Subcutaneous abdominal adipose tissue (tissue), 5 donors: Measurements from ENCODE around the gene FBXW11.
A peak's percentile ranks its signal among the peaks of the same experiment; 100 is the strongest.
"Not testable (repeated sequence)": the region's sequence is repeated elsewhere in the genome, so short reads cannot be mapped to it uniquely, and the experiment has no call there.

ENCODE experiments used
- H3K27ac ChIP-seq: one replicate; pipeline ENCODE4 v1.7.0; 2013; ENCODE audit warnings: low read depth, mild to moderate bottlenecking, inconsistent platforms, low read length, moderate library complexity
- H3K27me3 ChIP-seq, 5 donors: one replicate each; pipeline ENCODE4 v1.7.0; 2013; ENCODE audit warnings: low read length in 5 of 5, inconsistent platforms in 1 of 5; ENCODE audit not compliant: control insufficient read depth in 5 of 5, insufficient read depth in 4 of 5
- H3K36me3 ChIP-seq, 5 donors: one replicate each; pipeline ENCODE4 v1.7.0; 2013; ENCODE audit warnings: low read length in 5 of 5; ENCODE audit not compliant: control insufficient read depth in 5 of 5, insufficient read depth in 5 of 5
- H3K4me1 ChIP-seq, 5 donors: one replicate each; pipeline ENCODE4 v1.7.0; 2013; ENCODE audit warnings: low read length in 5 of 5, mild to moderate bottlenecking in 3 of 5, moderate library complexity in 1 of 5; ENCODE audit not compliant: control insufficient read depth in 5 of 5, insufficient read depth in 5 of 5
- H3K4me3 ChIP-seq, 5 donors: one replicate each; pipeline ENCODE4 v1.7.0; 2013; ENCODE audit warnings: low read length in 5 of 5, low read depth in 1 of 5
- H3K9ac ChIP-seq, 5 donors: one replicate each; pipeline ENCODE4 v1.7.0; 2013; ENCODE audit warnings: low read length in 5 of 5, mild to moderate bottlenecking in 4 of 5, moderate library complexity in 3 of 5
- H3K9me3 ChIP-seq, 5 donors: one replicate each; pipeline ENCODE4 v1.7.0; 2013; ENCODE audit warnings: low read length in 5 of 5; ENCODE audit not compliant: control insufficient read depth in 5 of 5
- donor health status: healthy.
- donor health status: healthy.
- donor health status: healthy.
- donor health status: healthy.
- donor health status: healthy.

Gene FBXW11

DNA sequence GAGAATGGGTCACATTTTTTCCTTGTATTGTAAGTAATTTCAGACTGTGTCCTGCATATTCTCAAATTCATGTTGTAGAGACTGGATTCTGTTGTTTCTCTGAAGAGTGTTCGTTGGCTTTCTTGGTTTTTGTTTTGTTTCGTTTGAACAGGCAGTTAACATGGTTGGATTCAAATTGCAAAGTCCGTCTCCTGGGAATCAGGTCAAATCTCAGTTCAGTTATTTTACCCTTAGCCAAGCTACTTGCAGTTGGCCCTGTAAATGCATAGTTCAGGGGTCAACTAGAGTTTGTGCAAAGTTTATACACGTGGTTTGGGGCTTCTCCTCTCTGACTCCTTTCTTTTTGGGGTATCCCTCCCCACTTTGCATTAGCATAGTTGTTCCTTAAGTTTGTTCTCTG lies 21.7 kb upstream of the FBXW11 start:
- Histone ChIP-seq H3K4me3 (no peak overlapping the region), H3K9me3 (no peaks in the 10 kb centered on the region), H3K36me3 (no peaks in the 10 kb centered on the region), H3K9ac (no peak overlapping the region), H3K27ac (no peak overlapping the region), H3K4me1 (peaks cover 2 to 8% (median 6%) of the 10 kb centered on the region in 5 donors), H3K27me3 (no peaks in the 10 kb centered on the region)

- H3K9me3 ChIP-seq, H3K4me3 ChIP-seq, H3K4me1 ChIP-seq, H3K9ac ChIP-seq, H3K36me3 ChIP-seq, H3K27me3 ChIP-seq, H3K27ac ChIP-seq: not testable (repeated sequence)
Measured at GRCh38 chr5:172020110-172020786, 13.8 kb upstream of the FBXW11 start.

DNA sequence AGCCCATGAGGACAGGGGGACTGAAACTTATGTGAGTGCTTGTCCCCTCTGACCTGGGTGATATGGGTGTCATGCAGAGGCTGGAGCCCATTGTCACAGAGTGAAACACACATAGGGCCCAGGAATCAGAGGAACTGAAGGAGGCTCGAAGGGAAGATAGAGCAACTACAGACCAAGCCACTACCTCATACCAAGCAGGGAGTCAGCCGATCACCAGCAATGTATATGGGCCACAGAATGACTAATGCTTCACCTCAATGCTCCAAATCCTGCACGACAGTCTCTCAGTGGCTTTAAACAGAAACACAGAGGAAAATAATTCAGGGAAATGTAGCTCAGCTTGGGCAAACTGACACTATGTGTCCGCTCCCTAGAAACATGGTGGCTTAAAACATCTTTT lies 8.9 kb upstream of the FBXW11 start:
- no peaks in the 10 kb centered on the region for H3K27me3 ChIP-seq
- H3K4me3 ChIP-seq = no peak overlapping the region
- H3K9me3 ChIP-seq = no peaks in the 10 kb centered on the region
- H3K36me3 ChIP-seq = no peaks in the 10 kb centered on the region
- no peaks in the 10 kb centered on the region for H3K4me1 ChIP-seq
- no peak overlapping the region for H3K9ac ChIP-seq
- no peak overlapping the region for H3K27ac ChIP-seq

- no peaks in the 10 kb centered on the region for H3K9me3 ChIP-seq
- no peaks in the 10 kb centered on the region for H3K27me3 ChIP-seq
- H3K9ac ChIP-seq = no peak overlapping the region
- peaks cover 5 to 20% (median 13%) of the 10 kb centered on the region in 5 donors for H3K4me1 ChIP-seq
- H3K27ac ChIP-seq = no peak overlapping the region
- no peak overlapping the region for H3K4me3 ChIP-seq
- H3K36me3 ChIP-seq = no peaks in the 10 kb centered on the region
Measured at GRCh38 chr5:172010278-172010677, 3.8 kb upstream of the FBXW11 start.

- Histone ChIP-seq H3K27me3 (no peaks in the 10 kb centered on the region), H3K27ac (no peak overlapping the region), H3K36me3 (no peaks in the 10 kb centered on the region), H3K9me3 (no peaks in the 10 kb centered on the region), H3K9ac (no peak overlapping the region), H3K4me3 (no peak overlapping the region), H3K4me1 (peaks cover 9 to 26% (median 18%) of the 10 kb centered on the region in 5 donors)
Measured at GRCh38 chr5:172009536-172010270, 3.3 kb upstream of the FBXW11 start.

DNA sequence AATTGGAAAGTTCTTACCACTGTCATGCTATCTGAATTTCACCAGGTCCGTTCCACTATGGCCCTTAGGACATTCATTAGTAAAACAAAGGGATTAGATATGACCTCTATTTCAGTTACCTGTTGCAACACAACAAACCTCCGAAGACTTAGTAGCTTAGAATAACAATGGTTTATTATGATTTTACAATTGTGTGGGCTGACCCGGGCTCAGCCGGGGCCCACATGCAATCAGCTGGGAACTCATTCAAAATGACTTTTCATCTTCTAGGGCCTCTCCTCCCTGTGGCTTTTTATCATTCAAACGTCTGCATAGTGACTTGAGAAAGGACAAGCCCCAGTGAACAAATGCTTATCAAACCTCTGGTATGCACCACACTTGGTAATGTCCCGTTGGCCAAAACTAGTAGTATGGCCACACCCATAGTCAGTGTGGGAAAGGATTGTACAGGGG lies 2.3 kb upstream of the FBXW11 start:
- Histone ChIP-seq H3K9ac (no peak overlapping the region), H3K4me1 (peaks cover 9 to 33% (median 28%) of the 10 kb centered on the region in 5 donors), H3K9me3 (no peaks in the 10 kb centered on the region), H3K36me3 (no peaks in the 10 kb centered on the region), H3K4me3 (no peak overlapping the region), H3K27me3 (no peaks in the 10 kb centered on the region), H3K27ac (no peak overlapping the region)

- no peaks in the 10 kb centered on the region for H3K9me3 ChIP-seq
- peaks cover 9 to 36% (median 34%) of the 10 kb centered on the region in 5 donors for H3K4me1 ChIP-seq
- H3K4me3 ChIP-seq = peak overlapping the region in 1 of 5 donors; percentile 97
- H3K9ac ChIP-seq = peak overlapping the region in 1 of 5 donors; percentile 99
- no peaks in the 10 kb centered on the region for H3K27me3 ChIP-seq
- H3K36me3 ChIP-seq = no peaks in the 10 kb centered on the region
- H3K27ac ChIP-seq = no peak overlapping the region
Measured at GRCh38 chr5:172008111-172008455, 1.6 kb upstream of the FBXW11 start.

DNA sequence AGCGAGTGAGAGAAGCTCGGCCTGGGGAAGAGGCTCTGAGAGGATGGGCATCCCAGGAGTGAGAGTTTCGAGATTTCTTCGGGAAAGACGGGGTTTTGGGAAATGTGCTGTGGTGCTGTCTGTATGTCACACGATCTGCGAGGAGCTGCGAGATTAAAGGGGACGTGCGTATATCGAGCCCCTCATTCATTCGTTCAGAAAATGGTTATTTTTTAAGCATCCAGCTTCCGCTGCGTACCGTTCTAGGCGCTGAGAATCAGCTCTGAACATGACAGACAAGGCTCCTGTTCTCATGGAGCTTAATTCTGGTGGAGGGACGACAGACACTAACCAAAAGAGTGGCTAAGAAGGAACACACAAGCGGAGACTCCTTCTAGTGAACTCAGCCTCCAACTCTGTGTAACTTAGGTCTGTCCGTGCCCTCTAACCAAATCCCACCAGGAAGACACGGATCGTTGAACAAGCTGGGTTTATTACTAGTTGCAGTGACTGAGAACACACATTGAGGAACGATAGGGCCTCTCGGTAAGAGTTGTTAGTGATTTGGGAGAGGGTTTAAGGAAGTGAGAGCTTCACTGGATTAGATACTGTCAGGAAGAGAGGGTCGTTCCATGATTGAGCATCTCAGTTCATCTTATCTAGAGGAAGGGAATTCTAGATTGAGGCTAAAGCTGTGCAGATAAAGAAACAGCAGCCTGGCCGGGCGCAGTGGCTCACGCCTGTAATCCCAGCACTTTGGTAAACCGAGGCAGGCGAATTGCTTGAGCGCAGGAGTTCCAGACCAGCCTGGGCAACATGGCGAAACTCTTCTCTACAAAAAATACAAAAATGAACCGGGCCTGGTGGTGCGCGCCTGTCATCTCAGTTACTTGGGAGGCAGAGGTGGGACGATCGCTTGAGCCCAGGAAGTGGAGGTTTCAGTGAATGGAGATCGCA lies 1.0 kb upstream of the FBXW11 start:
- H3K36me3 ChIP-seq = no peaks in the 10 kb centered on the region
- peak overlapping the region; percentile 97 to 100 (median 99) for H3K9ac ChIP-seq
- peak overlapping the region; percentile 83 to 97 (median 97) for H3K4me3 ChIP-seq
- no peaks in the 10 kb centered on the region for H3K27me3 ChIP-seq
- peak overlapping the region; percentile 96 for H3K27ac ChIP-seq
- H3K9me3 ChIP-seq = no peaks in the 10 kb centered on the region
- H3K4me1 ChIP-seq = peaks cover 9 to 39% (median 34%) of the 10 kb centered on the region in 5 donors

DNA sequence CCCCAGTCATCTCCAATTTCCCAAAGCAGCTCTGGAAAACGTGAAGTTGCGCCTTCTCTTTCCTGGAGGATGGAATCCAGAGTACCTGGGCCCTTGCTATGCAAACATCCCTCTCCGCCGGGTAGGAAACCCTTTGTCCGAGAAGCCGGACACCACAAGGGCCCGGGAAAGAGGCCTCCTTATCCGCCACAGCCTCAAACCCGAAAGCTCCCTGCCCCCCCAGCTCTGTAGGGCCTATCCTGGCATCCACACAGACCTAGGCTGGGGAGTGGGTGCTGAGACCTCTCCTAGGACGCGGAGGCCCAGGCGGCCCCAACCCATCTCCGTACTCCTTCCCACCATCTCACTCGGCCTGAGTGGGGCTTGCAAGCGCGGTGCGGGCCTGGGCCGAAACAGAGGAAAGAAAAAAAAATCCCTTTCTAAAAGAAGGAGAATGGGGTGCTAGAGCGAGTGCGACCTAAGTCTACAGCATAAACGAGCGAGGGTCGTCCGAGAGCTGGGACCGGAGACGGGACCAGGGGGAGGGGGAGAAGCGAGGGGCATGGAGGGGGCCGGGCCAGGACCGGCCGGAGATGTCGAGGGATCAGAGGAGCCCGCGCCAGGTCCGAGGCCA lies 624 bp downstream of the FBXW11 start:
- Histone ChIP-seq H3K4me1 (peaks cover 9 to 43% (median 37%) of the 10 kb centered on the region in 5 donors), H3K27ac (peak overlapping the region; percentile 96), H3K4me3 (peak overlapping the region; percentile 83 to 97 (median 95)), H3K36me3 (no peaks in the 10 kb centered on the region), H3K9me3 (no peaks in the 10 kb centered on the region), H3K27me3 (no peaks in the 10 kb centered on the region), H3K9ac (peak overlapping the region; percentile 92 to 100 (median 99))
